ENCODE results near the gene FIGLA. TPM values are rescaled to one million over a fixed set of nuclear protein-coding genes. Genes with fewer than 3 reads are reported as not detected.

FIGLA gene
- total RNA-seq, 1 experiment from 2014 or later: not detected

DNA sequence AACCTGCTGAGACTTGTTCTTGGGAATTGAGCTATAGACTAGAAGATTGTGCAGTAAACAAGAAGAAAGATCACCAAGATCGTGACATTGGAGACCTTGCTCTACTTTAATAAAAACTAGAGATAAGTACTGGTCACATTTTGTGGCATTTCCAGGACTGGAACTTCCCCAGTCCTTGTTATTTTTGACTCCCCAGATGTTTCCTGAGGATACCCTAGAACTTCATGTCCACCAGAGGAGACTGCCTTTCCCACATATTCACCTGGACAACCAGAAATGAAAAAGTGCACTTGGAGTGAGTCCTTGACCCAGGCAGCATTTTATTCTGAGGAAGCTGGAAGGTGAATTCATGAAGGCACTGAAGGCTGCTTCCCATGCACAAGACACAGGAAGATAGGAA lies 39.5 kb upstream of the FIGLA start:
- DNase-seq (ENCODE audit: low spot score): no peak
- H3K27me3 ChIP-seq (replicated peaks; ENCODE audit: insufficient read depth, low read depth, low read length, poor library complexity): no peaks in the 10 kb centered on the region
- TF ChIP-seq, protein P1, sequence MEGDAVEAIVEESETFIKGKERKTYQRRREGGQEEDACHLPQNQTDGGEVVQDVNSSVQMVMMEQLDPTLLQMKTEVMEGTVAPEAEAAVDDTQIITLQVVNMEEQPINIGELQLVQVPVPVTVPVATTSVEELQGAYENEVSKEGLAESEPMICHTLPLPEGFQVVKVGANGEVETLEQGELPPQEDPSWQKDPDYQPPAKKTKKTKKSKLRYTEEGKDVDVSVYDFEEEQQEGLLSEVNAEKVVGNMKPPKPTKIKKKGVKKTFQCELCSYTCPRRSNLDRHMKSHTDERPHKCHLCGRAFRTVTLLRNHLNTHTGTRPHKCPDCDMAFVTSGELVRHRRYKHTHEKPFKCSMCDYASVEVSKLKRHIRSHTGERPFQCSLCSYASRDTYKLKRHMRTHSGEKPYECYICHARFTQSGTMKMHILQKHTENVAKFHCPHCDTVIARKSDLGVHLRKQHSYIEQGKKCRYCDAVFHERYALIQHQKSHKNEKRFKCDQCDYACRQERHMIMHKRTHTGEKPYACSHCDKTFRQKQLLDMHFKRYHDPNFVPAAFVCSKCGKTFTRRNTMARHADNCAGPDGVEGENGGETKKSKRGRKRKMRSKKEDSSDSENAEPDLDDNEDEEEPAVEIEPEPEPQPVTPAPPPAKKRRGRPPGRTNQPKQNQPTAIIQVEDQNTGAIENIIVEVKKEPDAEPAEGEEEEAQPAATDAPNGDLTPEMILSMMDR (conservative IDR thresholded peaks at IDR 0.05; ENCODE audit: low read depth, low read length): no peak
- no peak for TF ChIP-seq EZH2 (IDR thresholded peaks at IDR 0.05; ENCODE audit: borderline replicate concordance, low read depth, low read length, poor library complexity, severe bottlenecking)
- peaks cover 5% of the 10 kb centered on the region for H3K4me1 ChIP-seq (ENCODE audit: insufficient read depth, low read length, poor library complexity, severe bottlenecking)
- ChIA-PET CTCF (no interaction called here), POLR2A (ENCODE audit: low non-redundant PET) (no interaction called here)
- intact Hi-C loops (cut with micrococcal nuclease; ENCODE audit: unreplicated experiment): no loop called here
- no peaks in the 10 kb centered on the region for H3K36me3 ChIP-seq (ENCODE audit: insufficient read depth, low read length, poor library complexity, severe bottlenecking)
- no TSS peak for BruUV-seq (replicated peaks)
- H3K9me3 ChIP-seq (ENCODE audit: low read depth, low read length, poor library complexity, severe bottlenecking): no peaks in the 10 kb centered on the region
- no peak overlapping the region for H3K27ac ChIP-seq (ENCODE audit: low read depth, low read length, poor library complexity, severe bottlenecking)
- H3K4me3 ChIP-seq (ENCODE audit: low read depth, low read length, poor library complexity, severe bottlenecking): no peak overlapping the region

DNA sequence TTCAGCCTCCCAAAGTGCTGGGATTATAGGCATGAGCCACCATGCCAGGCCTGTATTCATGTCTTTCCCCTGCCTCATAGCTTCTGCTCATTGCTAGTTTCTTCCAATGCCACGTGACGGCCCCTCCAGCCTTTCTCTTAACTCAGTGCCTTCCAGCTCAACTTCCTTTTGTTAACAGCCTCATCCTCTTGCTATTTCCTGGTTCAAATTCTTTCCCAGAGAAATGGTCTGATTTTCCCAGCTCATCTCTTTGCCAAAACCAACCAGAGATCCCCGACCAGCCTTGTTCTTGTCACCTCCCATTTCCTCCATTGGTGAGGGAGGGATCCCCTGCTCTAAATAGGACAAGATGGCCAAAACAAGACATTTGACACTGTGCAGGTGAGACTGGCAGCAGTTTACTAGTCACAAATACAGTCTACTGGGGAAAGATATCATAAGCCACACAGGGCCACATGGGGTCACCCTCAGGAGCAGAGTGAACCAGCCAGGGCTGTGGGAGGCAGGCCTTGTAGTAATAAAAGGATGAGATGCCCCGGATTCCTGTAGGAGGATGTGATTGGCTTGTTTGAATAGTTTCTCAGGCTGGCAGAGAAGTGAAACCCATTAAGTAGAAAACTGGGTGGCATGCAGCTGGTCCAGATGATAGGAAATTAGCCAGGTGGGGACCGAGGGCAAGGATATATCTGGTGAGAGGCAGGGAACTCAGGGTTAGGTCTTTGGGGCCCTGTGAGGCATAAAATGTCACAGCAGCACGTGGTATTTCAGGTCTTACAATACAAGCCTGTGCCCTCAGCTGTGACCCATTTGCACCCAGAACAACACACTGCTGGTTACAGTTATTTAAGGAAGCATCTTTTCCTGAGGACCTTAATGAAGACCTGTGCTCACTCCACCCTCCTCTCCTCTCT lies 38.7 kb upstream of the FIGLA start:
- intact Hi-C loops (cut with micrococcal nuclease; ENCODE audit: unreplicated experiment): no loop called here
- Histone ChIP-seq H3K27ac (ENCODE audit: low read depth, low read length, poor library complexity, severe bottlenecking) (no peak overlapping the region), H3K27me3 (replicated peaks; ENCODE audit: insufficient read depth, low read depth, low read length, poor library complexity) (no peaks in the 10 kb centered on the region), H3K9me3 (ENCODE audit: low read depth, low read length, poor library complexity, severe bottlenecking) (no peaks in the 10 kb centered on the region), H3K36me3 (ENCODE audit: insufficient read depth, low read length, poor library complexity, severe bottlenecking) (no peaks in the 10 kb centered on the region), H3K4me1 (ENCODE audit: insufficient read depth, low read length, poor library complexity, severe bottlenecking) (peaks cover 5% of the 10 kb centered on the region), H3K4me3 (ENCODE audit: low read depth, low read length, poor library complexity, severe bottlenecking) (no peak overlapping the region)
- BruUV-seq (replicated peaks): no TSS peak
- CTCF ChIA-PET: no interaction called here
- POLR2A ChIA-PET (ENCODE audit: low non-redundant PET): no interaction called here
- TF ChIP-seq, protein P1 (conservative IDR thresholded peaks at IDR 0.05; ENCODE audit: low read depth, low read length): no peak
- TF ChIP-seq EZH2 (IDR thresholded peaks at IDR 0.05; ENCODE audit: borderline replicate concordance, low read depth, low read length, poor library complexity, severe bottlenecking): no peak
- DNase-seq (ENCODE audit: low spot score): no peak

- Histone ChIP-seq H3K27me3 (replicated peaks; ENCODE audit: insufficient read depth, low read depth, low read length, poor library complexity) (no peaks in the 10 kb centered on the region), H3K4me3 (ENCODE audit: low read depth, low read length, poor library complexity, severe bottlenecking) (no peak overlapping the region), H3K36me3 (ENCODE audit: insufficient read depth, low read length, poor library complexity, severe bottlenecking) (no peaks in the 10 kb centered on the region), H3K9me3 (ENCODE audit: low read depth, low read length, poor library complexity, severe bottlenecking) (no peaks in the 10 kb centered on the region), H3K4me1 (ENCODE audit: insufficient read depth, low read length, poor library complexity, severe bottlenecking) (peaks cover 5% of the 10 kb centered on the region), H3K27ac (ENCODE audit: low read depth, low read length, poor library complexity, severe bottlenecking) (no peak overlapping the region)
- no peak for DNase-seq (ENCODE audit: low spot score)
- CTCF ChIA-PET: no interaction called here
- no TSS peak for BruUV-seq (replicated peaks)
- TF ChIP-seq EZH2 (IDR thresholded peaks at IDR 0.05; ENCODE audit: borderline replicate concordance, low read depth, low read length, poor library complexity, severe bottlenecking): no peak
- TF ChIP-seq, protein P1 (conservative IDR thresholded peaks at IDR 0.05; ENCODE audit: low read depth, low read length): no peak
- intact Hi-C loops (cut with micrococcal nuclease; ENCODE audit: unreplicated experiment): no loop called here
- POLR2A ChIA-PET (ENCODE audit: low non-redundant PET): no interaction called here
These were observed 37.7 kb upstream of the FIGLA start for GRCh38 chr2:70828115-70828514.

All from A673 (cell line).